ENCODE data around the gene GTPBP2.

The GTPBP2 gene

DNA sequence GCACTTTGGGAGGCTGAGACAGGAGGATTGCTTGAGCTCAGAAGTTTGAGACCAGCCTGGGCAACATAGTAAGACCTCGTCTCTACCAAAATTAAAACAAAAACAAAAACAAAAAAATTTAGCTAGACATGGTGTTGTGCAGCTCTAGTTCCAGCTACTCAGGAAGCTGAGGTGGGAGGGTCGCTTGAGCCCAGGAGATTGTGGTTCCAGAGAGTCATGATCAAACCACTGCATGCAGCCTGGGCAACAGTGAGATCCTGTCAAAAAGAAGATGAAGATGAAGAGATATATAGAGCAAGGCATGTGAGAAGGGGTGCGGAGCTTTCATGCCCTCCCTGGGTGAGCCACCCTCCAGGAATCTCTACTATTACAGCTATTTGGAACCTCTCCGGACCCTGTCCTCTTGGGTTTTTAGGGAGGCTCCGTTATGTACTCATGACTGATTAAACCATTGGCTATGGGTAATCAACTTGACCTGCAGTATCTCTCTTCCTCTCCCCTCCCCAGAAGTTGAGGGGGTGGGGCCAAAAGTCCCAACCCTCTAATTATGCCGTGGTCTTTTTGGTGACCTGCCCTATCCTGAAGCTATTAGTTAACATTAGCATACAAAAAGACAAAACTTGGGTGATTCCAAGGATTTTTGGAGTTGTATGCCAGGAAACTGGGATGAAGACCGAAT, 44.0 kb downstream of the GTPBP2 start:
- peak; percentile 69 for DNase-seq (ENCODE audit: low read depth)
- H3K4me3 ChIP-seq (ENCODE audit: low read length) = no peak overlapping the region
- TF ChIP-seq, protein P1, sequence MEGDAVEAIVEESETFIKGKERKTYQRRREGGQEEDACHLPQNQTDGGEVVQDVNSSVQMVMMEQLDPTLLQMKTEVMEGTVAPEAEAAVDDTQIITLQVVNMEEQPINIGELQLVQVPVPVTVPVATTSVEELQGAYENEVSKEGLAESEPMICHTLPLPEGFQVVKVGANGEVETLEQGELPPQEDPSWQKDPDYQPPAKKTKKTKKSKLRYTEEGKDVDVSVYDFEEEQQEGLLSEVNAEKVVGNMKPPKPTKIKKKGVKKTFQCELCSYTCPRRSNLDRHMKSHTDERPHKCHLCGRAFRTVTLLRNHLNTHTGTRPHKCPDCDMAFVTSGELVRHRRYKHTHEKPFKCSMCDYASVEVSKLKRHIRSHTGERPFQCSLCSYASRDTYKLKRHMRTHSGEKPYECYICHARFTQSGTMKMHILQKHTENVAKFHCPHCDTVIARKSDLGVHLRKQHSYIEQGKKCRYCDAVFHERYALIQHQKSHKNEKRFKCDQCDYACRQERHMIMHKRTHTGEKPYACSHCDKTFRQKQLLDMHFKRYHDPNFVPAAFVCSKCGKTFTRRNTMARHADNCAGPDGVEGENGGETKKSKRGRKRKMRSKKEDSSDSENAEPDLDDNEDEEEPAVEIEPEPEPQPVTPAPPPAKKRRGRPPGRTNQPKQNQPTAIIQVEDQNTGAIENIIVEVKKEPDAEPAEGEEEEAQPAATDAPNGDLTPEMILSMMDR (conservative IDR thresholded peaks at IDR 0.05; ENCODE audit: low read length) = no peak

DNA sequence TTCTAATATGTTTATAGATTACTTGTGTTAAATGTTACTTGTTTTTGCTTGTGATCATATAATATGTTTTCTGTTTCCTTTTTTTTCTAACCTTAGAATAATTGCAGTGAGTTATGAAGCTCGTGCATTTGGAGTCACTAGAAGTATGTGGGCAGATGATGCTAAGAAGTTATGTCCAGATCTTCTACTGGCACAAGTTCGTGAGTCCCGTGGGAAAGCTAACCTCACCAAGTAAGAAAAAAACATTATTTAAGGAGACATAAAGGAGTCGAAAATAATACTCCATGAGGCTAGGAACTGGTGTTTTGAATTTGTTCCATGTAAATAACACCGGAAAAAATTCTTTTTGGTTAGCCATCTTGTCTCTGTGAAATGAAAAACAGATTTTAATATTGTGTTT, 46.2 kb downstream of the GTPBP2 start:
- no peak overlapping the region for H3K4me3 ChIP-seq (ENCODE audit: low read length)
- TF ChIP-seq, protein P1 (conservative IDR thresholded peaks at IDR 0.05; ENCODE audit: low read length) = no peak
- DNase-seq (ENCODE audit: low read depth) = peak; percentile 80

DNA sequence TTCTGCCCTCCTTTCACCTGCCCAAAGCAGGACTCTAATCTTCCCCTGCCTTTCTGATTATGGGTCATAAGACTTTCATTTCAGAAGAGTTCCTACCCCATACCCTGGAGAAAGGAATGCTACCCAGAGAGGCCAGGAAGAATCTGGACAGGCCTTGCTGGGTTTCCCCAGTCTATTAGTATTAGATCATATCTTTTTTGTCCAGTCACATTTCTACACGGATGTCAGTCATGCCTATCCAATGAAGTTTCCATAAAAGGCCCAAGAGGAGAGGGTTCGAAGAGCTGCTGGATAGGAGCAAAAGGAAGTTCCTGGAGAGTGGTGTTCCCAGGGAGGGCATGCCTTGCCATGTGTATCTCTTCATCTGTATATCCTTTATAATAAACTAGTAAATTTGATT, 49.9 kb downstream of the GTPBP2 start:
- TF ChIP-seq, protein P1 (conservative IDR thresholded peaks at IDR 0.05; ENCODE audit: low read length) = no peak

DNA sequence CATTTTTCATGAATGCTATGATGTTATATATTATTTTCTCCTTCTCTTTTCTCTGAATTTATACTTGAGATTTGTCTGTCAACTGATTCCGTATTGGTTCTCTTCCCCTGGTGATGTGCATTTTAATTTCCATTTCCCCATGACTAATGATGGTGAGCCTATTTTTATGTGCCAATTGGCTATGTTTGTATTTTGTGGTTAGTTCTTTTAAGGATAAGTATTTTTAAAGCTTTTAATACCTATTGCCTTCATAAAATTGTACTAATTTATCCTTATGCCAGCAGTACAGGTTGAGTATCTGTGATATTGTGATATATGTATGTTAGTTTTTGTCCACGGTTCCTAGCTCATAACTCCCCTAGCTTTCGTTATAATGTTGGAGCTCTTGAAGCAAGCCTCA, 50.3 kb downstream of the GTPBP2 start:
- H3K4me3 ChIP-seq (ENCODE audit: low read length) = no peak overlapping the region
- TF ChIP-seq, protein P1 (conservative IDR thresholded peaks at IDR 0.05; ENCODE audit: low read length) = no peak
- peak; percentile 3 for DNase-seq (ENCODE audit: low read depth)

More for the DNA sequence above, 49.9 kb downstream of the GTPBP2 start:
- DNase-seq (ENCODE audit: low read depth) = peak; percentile 22
- no peak overlapping the region for H3K4me3 ChIP-seq (ENCODE audit: low read length)

DNA sequence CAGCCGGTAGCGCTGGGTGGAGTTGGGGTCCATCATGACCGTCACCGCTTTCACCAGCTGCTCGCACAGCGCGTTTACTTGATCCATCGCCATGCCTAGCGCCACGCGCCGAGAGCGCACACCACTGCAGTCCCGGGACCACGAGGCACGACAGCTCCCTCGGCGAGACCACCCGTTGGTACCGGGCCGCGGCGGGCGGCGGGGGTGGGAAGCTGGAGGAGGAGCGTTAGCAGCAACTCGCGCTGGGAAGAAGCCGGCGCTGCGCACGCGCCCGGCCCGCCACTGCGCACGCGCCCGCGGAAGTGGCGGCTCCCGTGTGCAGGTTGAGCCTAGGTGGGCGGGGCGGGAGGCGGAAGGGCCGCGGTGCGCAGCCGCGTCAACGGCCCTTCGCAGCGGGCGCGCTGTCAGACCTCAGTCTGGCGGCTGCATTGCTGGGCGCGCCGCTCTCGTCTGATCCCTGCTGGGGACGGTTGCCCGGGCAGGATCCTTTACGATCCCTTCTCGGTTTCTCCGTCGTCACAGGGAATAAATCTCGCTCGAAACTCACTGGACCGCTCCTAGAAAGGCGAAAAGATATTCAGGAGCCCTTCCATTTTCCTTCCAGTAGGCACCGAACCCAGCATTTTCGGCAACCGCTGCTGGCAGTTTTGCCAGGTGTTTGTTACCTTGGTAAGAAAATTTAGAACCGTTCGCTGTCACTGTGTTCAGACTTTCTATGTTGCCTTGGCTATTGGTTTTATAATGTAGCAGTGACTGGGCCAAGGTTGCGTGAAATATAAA, 53.1 kb downstream of the GTPBP2 start, which contains the start of the genes POLH and XPO5:
Gene POLH, plus strand, starts transcription at position 414 of the 780 bp plus-strand sequence. CDS start 6,135 bp downstream, outside the sequence.
Gene XPO5, minus strand, starts transcription at position 267 of the 780 bp plus-strand sequence. Its CDS starts 174 bp downstream, at position 93.
- TF ChIP-seq, protein P1 (conservative IDR thresholded peaks at IDR 0.05; ENCODE audit: low read length) = peak; percentile 30
- peak; percentile 91 for DNase-seq (ENCODE audit: low read depth)
- H3K4me3 ChIP-seq (ENCODE audit: low read length) = peak within 1 kb of the TSS; percentile 79

DNA sequence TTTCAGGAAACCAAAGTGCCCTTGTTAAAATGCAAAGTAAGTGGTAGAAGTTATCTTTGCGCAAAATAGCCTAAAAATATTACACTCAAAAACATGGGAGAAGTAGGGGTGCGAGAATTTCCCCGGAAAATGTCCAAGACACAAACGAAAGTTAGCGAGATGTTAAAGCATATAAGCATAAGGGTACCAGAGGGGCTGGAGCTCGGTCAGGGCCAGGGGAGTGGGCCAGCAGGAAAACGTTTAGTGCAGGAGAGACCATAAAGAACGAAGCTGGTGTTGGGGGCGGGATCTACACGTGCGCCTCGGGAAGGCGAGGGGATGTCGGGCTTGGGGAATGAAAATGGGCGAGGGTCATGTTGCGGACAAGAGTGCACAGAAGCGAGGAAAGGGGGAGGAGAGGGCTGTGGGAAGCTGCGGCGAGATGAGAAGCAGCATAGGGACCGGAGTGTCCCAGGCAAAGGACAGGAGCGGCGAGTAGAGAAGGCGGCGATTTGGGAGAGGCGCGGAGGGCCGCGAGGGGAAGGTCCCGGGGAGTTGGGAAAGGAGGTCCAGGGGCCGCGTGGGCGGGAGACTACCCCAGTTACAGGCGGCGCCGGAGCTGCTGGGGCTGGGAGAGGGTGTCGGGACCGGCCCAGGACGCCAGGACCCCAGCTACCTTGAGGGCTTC, 53.8 kb downstream of the GTPBP2 start:
- DNase-seq (ENCODE audit: low read depth) = peak; percentile 10
- H3K4me3 ChIP-seq (ENCODE audit: low read length) = peak overlapping the region; percentile 79
- TF ChIP-seq, protein P1 (conservative IDR thresholded peaks at IDR 0.05; ENCODE audit: low read length) = no peak

Data from AG10803 (cell line).